GM06990 (cell line): ENCODE data around the gene KLHL22.

Source experiments
- DNase-seq: peaks from one replicate; pipeline ENCODE4 v3.0.0-alpha.2; 2011; ENCODE audit not compliant: insufficient read length; ENCODE audit errors: extremely low read depth
- H3K27me3 ChIP-seq: replicated peaks from 2 replicates; pipeline ENCODE4 v1.6.0; 2011; ENCODE audit warnings: low read length; ENCODE audit not compliant: control insufficient read depth, insufficient read depth
- H3K36me3 ChIP-seq: 2 replicates; pipeline ENCODE4 v1.5.1; 2011; ENCODE audit warnings: low read length; ENCODE audit not compliant: control insufficient read depth, insufficient read depth
- H3K4me3 ChIP-seq: replicated peaks from 2 replicates; pipeline ENCODE4 v1.5.1; 2011; ENCODE audit warnings: low read depth, mild to moderate bottlenecking, control low read depth, low read length
- TF ChIP-seq, protein P1 (sequence below): IDR thresholded peaks from 2 replicates; pipeline ENCODE4 v1.5.1; 2011; ENCODE audit warnings: low read length, control low read depth, mild to moderate bottlenecking, inconsistent platforms; ENCODE audit not compliant: insufficient read depth, poor library complexity, severe bottlenecking

KLHL22 gene

DNA sequence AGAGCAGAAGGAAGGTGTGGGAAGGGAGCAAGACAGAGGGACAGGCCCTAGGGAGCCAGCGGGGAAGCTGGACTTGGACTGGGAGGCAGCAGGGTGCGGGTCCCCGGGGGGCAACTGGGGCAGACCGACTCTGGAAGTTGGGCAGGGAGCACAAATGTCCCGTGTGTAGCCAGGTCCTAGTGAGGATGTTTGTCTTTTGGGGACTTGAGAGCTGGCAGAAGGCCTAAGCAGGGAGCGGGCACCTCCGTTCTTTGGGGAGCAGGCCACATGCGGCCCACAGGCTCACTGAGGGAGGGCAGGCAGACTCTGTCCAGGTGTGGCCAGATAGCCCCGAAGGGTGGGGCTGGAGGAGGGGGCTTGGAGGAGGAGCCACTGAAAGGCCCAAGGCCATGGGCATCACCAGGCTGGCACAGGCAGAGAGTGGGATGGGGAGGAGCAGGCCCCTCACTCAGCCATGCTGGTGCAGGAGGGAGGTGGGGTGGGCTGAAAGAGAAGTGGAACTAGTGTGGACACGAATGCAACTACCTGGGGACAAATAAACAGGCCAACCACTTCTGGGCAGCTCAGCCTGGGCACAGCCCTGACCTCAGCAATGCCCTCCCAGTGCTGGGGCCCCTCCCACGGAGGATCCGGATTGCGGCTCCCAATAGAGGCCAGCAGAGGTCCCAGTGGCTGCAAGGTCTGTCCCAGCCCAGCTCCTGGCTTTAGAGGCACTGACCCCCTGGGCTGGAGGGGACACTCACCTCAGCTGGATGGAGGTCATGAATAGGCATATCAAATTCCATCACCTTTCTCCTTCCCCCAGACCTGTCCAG lies 56.7 kb downstream of the KLHL22 start:
- Histone ChIP-seq H3K4me3 (no peak overlapping the region), H3K27me3 (peaks cover 1% of the 10 kb centered on the region; the same call in 1 of the 2 replicates), H3K36me3 (peaks cover 10% of the 10 kb centered on the region)
- no peak for DNase-seq
- TF ChIP-seq, protein P1, sequence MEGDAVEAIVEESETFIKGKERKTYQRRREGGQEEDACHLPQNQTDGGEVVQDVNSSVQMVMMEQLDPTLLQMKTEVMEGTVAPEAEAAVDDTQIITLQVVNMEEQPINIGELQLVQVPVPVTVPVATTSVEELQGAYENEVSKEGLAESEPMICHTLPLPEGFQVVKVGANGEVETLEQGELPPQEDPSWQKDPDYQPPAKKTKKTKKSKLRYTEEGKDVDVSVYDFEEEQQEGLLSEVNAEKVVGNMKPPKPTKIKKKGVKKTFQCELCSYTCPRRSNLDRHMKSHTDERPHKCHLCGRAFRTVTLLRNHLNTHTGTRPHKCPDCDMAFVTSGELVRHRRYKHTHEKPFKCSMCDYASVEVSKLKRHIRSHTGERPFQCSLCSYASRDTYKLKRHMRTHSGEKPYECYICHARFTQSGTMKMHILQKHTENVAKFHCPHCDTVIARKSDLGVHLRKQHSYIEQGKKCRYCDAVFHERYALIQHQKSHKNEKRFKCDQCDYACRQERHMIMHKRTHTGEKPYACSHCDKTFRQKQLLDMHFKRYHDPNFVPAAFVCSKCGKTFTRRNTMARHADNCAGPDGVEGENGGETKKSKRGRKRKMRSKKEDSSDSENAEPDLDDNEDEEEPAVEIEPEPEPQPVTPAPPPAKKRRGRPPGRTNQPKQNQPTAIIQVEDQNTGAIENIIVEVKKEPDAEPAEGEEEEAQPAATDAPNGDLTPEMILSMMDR = no peak

DNA sequence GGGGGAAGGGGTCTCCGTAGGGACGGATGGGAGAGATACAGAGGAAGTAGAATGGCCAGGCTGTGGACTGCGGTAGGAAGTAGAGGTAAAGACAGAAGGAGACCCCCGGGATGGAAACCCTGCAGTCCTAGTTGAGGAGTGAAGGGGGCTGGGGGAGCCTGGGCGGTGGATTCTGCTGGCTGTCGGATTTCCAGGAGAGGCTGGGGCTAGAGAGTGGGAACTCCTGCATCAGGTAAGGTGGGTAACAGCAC lies 57.2 kb downstream of the KLHL22 start:
- TF ChIP-seq, protein P1 = no peak
- no peak for DNase-seq
- Histone ChIP-seq H3K27me3 (peaks cover 1% of the 10 kb centered on the region; the same call in 1 of the 2 replicates), H3K36me3 (peaks cover 10% of the 10 kb centered on the region), H3K4me3 (no peak overlapping the region)

DNA sequence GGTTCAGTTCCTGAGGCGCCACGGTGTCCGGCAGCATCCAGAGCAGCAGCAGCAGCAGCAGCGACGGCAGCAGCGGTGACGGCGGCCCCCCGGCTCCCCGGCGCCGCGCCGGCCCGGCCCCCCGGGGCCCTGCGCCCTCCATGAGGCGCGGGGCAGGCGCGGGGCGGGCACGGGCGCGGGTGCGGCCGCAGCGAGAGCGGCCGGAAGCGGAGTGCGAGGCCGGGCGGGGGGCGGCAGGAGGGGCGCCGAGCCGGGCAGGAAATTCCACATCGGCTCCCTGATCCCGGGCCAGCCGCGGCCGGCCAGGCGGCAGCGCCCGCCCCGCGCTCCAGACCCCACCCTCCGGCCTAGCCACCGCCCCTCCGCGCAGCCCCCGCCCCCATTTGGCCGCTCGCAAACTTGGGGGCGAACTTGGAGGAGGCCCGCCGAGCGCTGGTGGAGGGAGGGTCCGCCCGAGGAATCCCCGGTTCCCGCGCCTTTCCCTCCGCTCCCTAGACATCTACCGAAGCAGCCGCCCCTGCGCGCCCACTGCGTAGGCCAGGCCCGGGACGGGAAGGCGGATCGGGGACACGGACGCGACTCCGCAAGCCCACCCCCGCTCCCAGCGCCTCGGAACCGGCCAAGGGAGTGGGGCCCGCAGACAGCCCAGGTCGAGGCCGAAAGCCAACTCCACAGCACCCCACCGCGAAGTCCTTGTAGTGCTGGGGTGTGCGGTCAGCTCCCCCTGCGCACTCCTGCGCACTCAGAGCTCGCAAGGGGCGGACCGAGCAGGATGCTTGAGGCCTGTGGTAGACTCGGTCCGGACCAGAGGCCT lies 57.8 kb downstream of the KLHL22 start, which contains the start of gene SCARF2:
Gene SCARF2 (minus strand): TSS at position 213 of the 814 bp plus-strand sequence. CDS start 71 bp downstream, at position 142.
- Histone ChIP-seq H3K4me3 (no peak within 1 kb of the TSS), H3K27me3 (peaks cover 1% of the 10 kb centered on the region; the same call in 1 of the 2 replicates), H3K36me3 (peaks cover 10% of the 10 kb centered on the region)
- TF ChIP-seq, protein P1 = no peak
- no peak for DNase-seq

DNA sequence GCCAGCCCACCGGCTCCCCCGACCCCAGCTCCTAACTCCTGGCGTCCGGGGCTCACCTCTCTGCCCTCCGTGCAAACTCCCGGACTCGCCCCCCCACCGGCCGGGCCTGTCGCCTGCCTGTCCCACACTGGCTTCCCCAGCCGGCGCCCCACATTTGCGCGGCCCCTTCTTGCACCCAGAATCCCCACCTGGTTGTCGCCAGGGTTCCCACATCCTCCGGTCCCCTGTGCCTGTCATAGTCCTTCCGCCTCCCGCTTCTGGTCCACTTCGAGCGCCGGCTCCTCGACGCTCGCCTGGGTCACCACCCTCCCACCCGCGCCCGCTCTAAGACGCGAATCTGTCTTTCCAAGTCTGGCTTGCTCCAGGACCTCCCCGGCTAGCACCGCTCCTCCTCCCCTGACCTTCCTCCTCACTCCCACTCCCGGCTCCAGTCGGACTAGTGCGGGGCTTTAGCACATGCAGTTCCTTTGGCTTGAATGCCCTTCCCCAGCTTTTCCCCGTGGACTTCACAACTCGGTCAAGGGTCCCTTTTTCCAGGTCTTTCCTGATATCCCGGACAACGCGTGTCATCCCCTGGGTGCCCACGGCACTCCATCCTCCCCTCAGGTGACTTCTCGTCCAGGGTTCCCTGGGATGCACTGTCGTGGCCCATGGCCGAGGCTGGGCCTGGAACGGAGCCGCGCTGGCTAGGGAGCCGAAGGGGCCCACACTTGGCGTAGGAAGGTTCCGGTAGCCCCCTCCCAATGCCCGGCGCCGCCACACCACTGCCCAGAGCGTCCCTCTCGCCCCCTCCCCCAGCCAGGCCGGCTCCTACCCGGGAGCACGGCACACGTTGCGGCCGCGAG lies 58.6 kb downstream of the KLHL22 start:
- peaks cover 1% of the 10 kb centered on the region; the same call in 1 of the 2 replicates for H3K27me3 ChIP-seq
- no peak overlapping the region for H3K4me3 ChIP-seq
- peaks cover 3% of the 10 kb centered on the region for H3K36me3 ChIP-seq
- TF ChIP-seq, protein P1 = no peak
- DNase-seq = no peak

DNA sequence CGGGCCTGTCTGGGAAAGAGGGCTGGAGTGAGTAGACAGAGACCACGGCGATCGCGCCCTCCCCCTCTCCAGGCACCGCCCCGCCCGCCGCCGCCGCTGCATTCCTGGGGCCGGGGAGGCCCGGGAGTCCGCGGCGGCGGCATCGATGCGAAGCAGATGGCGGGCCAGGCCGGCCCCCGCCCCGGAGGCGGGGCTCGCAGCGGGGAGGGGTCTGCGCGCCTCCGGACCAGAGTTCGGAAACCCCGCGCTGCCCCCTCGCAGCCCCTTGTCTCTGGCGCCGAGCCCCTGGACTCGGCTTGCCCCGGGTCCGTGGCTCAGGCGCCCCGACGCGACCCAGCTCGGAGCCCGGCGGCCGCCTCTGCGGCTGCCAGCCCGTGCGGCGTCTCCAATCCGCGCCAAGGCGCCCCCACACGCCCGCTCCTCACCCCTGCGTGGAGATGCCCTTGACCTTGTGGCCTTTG lies 59.3 kb downstream of the KLHL22 start:
- TF ChIP-seq, protein P1 = no peak
- no peak for DNase-seq
- Histone ChIP-seq H3K36me3 (peaks cover 3% of the 10 kb centered on the region), H3K27me3 (peaks cover 1% of the 10 kb centered on the region; the same call in 1 of the 2 replicates), H3K4me3 (no peak overlapping the region)
